Caco-2 (cell line): ENCODE measurements around the gene PCDHB9. TPM values are rescaled to one million over a fixed set of nuclear protein-coding genes. Genes with fewer than 3 reads are reported as not detected.
"Not testable (repeated sequence)": the region's sequence is repeated elsewhere in the genome, so short reads cannot be mapped to it uniquely, and the experiment has no call there.

ENCODE experiments used
- BruUV-seq: library from RNA; stranded (reverse); fragments of 400-500 nt; replicated peaks from 2 replicates; lab custom pipeline; 2021; lab: Mats Ljungman, UMichigan
- CTCF ChIA-PET: fragments of 300-600 bp; sonication (Branson Sonifier 250); formaldehyde crosslinking; loops from one replicate; lab custom pipeline; 2022; ENCODE audit warnings: antibody characterized with exemption; lab: Charles Lee
- POLR2A ChIA-PET: fragments of 300-600 bp; sonication (Branson Sonifier 250); formaldehyde crosslinking; loops from one replicate; lab custom pipeline; 2022; ENCODE audit warnings: antibody characterized with exemption; lab: Charles Lee
- DNase-seq, 2 experiments: peaks; one replicate each; pipeline versions ENCODE4 v3.0.0 to v3.0.0-alpha.2; 2020 to 2022
- H3K27me3 ChIP-seq: replicated peaks from 2 replicates; pipeline ENCODE4 v1.6.0; 2011; ENCODE audit warnings: low read length; ENCODE audit not compliant: control insufficient read depth, insufficient read depth
- H3K36me3 ChIP-seq: 2 replicates; pipeline ENCODE4 v1.5.1; 2011; ENCODE audit warnings: low read length; ENCODE audit not compliant: control insufficient read depth, insufficient read depth
- H3K4me1 ChIP-seq: fragments of 250-450 bp; sonication (Bioruptor Pico); 2 replicates; pipeline ENCODE4 v1.5.1; 2020; ENCODE audit warnings: mild to moderate bottlenecking
- H3K4me3 ChIP-seq: 2 replicates; pipeline ENCODE4 v1.5.1; 2011; ENCODE audit warnings: low read depth, mild to moderate bottlenecking, control low read depth, low read length
- H3K9me3 ChIP-seq: fragments of 250-450 bp; sonication (Bioruptor Pico); 2 replicates; pipeline ENCODE4 v1.5.1; 2020; ENCODE audit warnings: mild to moderate bottlenecking, moderate library complexity
- H3K27ac Mint-ChIP-seq: one replicate; pipeline ENCODE4 v1.8.0; 2022; ENCODE audit warnings: mixed read lengths; ENCODE audit not compliant: unreplicated experiment
- H3K27me3 Mint-ChIP-seq: one replicate; pipeline ENCODE4 v1.8.0; 2022; ENCODE audit warnings: mixed read lengths; ENCODE audit not compliant: insufficient read depth, unreplicated experiment
- H3K36me3 Mint-ChIP-seq: one replicate; pipeline ENCODE4 v1.8.0; 2022; ENCODE audit warnings: mild to moderate bottlenecking, mixed read lengths; ENCODE audit not compliant: insufficient read depth, unreplicated experiment
- H3K4me1 Mint-ChIP-seq: one replicate; pipeline ENCODE4 v1.8.0; 2022; ENCODE audit warnings: low read depth, mixed read lengths; ENCODE audit not compliant: unreplicated experiment
- H3K4me3 Mint-ChIP-seq: one replicate; pipeline ENCODE4 v1.8.0; 2022; ENCODE audit warnings: mild to moderate bottlenecking, moderate library complexity, mixed read lengths; ENCODE audit not compliant: unreplicated experiment
- H3K9me3 Mint-ChIP-seq: one replicate; pipeline ENCODE4 v1.8.0; 2022; ENCODE audit warnings: mixed read lengths; ENCODE audit not compliant: unreplicated experiment
- intact Hi-C: fragments of 100-400 bp; cut with micrococcal nuclease; formaldehyde crosslinking; loops from one replicate; pipeline ENCODE4 v1.10.0; 2022; ENCODE audit not compliant: unreplicated experiment
- total RNA-seq: library from RNA; stranded (reverse); gene quantifications from 2 replicates; pipeline ENCODE4 v1.2.3, GENCODE V29; 2022

PCDHB9 gene
- total RNA-seq, 1 experiment from 2014 or later = not detected

DNA sequence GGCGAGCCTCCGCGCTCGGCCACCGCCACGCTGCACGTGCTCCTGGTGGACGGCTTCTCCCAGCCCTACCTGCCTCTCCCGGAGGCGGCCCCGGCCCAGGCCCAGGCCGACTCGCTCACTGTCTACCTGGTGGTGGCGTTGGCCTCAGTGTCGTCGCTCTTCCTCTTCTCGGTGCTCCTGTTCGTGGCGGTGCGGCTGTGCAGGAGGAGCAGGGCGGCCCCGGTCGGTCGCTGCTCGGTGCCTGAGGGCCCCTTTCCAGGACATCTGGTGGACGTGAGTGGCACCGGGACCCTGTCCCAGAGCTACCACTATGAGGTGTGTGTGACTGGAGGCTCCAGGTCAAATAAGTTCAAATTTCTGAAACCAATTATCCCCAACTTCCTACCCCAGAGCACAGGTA is 23.9 kb downstream of the PCDHB9 start:
- POLR2A ChIA-PET, H3K4me3 ChIP-seq, H3K9me3 ChIP-seq, DNase-seq, H3K9me3 Mint-ChIP-seq, H3K27ac Mint-ChIP-seq, CTCF ChIA-PET, H3K27me3 Mint-ChIP-seq, H3K36me3 Mint-ChIP-seq, H3K4me3 Mint-ChIP-seq, H3K4me1 ChIP-seq, H3K36me3 ChIP-seq, intact Hi-C loops, BruUV-seq, H3K4me1 Mint-ChIP-seq, H3K27me3 ChIP-seq: not testable (repeated sequence)

DNA sequence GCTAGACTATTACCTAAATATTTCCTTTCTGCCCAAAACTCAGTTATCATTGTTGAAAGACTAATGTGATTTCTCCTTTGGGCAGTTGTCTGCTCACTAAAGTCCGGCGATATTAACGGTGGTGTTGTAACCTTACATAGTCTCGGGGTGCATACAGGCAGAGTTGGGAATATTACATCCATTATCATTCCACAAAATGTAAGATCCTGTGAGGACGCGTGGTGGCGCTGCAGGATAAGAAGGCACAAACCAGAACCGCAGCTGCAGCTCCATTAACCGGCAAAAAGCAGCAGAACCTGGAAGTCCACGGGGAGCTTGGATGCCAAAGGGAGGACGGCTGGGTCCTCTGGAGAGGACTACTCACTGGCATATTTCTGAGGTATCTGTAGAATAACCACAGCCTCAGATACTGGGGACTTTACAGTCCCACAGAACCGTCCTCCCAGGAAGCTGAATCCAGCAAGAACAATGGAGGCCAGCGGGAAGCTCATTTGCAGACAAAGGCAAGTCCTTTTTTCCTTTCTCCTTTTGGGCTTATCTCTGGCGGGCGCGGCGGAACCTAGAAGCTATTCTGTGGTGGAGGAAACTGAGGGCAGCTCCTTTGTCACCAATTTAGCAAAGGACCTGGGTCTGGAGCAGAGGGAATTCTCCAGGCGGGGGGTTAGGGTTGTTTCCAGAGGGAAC is 26.8 kb downstream of the PCDHB9 start, which contains the start of gene PCDHB13:
Gene PCDHB13, plus strand, starts transcription at position 264 of the 684 bp plus-strand sequence. Its CDS starts 205 bp downstream, at position 469.
- H3K27me3 ChIP-seq, CTCF ChIA-PET, H3K36me3 Mint-ChIP-seq, H3K27ac Mint-ChIP-seq, H3K4me3 ChIP-seq, H3K9me3 ChIP-seq, H3K4me1 ChIP-seq, POLR2A ChIA-PET, BruUV-seq, H3K4me3 Mint-ChIP-seq, H3K4me1 Mint-ChIP-seq, H3K27me3 Mint-ChIP-seq, H3K36me3 ChIP-seq: not testable (repeated sequence)
- DNase-seq = peak in 1 of 2 experiments; percentile 25
- intact Hi-C loops = loop anchor here (2.0 kb wide), 1 partner anchor 35 kb away; no protein-coding TSS in a partner anchor
- peaks cover 16% of the 10 kb centered on the region for H3K9me3 Mint-ChIP-seq

DNA sequence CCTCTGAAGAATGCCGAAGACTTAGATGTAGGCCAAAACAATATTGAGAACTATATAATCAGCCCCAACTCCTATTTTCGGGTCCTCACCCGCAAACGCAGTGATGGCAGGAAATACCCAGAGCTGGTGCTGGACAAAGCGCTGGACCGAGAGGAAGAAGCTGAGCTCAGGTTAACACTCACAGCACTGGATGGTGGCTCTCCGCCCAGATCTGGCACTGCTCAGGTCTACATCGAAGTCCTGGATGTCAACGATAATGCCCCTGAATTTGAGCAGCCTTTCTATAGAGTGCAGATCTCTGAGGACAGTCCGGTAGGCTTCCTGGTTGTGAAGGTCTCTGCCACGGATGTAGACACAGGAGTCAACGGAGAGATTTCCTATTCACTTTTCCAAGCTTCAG is 27.6 kb downstream of the PCDHB9 start:
- DNase-seq, H3K27me3 ChIP-seq, H3K4me3 Mint-ChIP-seq, H3K4me1 Mint-ChIP-seq, H3K27me3 Mint-ChIP-seq, H3K9me3 ChIP-seq, H3K27ac Mint-ChIP-seq, H3K36me3 Mint-ChIP-seq, H3K36me3 ChIP-seq, BruUV-seq, H3K4me3 ChIP-seq, CTCF ChIA-PET, POLR2A ChIA-PET, H3K4me1 ChIP-seq: not testable (repeated sequence)
- intact Hi-C loops = loop anchor here (2.0 kb wide), 1 partner anchor 36 kb away; no protein-coding TSS in a partner anchor
- peaks cover 20% of the 10 kb centered on the region for H3K9me3 Mint-ChIP-seq

DNA sequence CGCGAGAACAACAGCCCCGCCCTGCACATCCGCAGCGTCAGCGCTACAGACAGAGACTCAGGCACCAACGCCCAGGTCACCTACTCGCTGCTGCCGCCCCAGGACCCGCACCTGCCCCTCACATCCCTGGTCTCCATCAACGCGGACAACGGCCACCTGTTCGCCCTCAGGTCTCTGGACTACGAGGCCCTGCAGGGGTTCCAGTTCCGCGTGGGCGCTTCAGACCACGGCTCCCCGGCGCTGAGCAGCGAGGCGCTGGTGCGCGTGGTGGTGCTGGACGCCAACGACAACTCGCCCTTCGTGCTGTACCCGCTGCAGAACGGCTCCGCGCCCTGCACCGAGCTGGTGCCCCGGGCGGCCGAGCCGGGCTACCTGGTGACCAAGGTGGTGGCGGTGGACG is 28.5 kb downstream of the PCDHB9 start:
- H3K27me3 Mint-ChIP-seq, H3K4me3 ChIP-seq, POLR2A ChIA-PET: not testable (repeated sequence)

DNA sequence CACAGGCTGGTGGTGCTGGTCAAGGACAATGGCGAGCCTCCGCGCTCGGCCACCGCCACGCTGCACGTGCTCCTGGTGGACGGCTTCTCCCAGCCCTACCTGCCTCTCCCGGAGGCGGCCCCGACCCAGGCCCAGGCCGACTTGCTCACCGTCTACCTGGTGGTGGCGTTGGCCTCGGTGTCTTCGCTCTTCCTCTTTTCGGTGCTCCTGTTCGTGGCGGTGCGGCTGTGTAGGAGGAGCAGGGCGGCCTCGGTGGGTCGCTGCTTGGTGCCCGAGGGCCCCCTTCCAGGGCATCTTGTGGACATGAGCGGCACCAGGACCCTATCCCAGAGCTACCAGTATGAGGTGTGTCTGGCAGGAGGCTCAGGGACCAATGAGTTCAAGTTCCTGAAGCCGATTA is 29.1 kb downstream of the PCDHB9 start:
- H3K4me3 Mint-ChIP-seq, H3K36me3 ChIP-seq, H3K4me1 Mint-ChIP-seq, POLR2A ChIA-PET, CTCF ChIA-PET, H3K27me3 Mint-ChIP-seq, H3K4me1 ChIP-seq, DNase-seq, BruUV-seq, H3K27me3 ChIP-seq, H3K27ac Mint-ChIP-seq, H3K4me3 ChIP-seq, H3K36me3 Mint-ChIP-seq, intact Hi-C loops, H3K9me3 ChIP-seq: not testable (repeated sequence)
- H3K9me3 Mint-ChIP-seq = peaks cover 33% of the 10 kb centered on the region

More for the DNA sequence above, 28.5 kb downstream of the PCDHB9 start:
- H3K9me3 Mint-ChIP-seq = peaks cover 29% of the 10 kb centered on the region
- H3K4me1 Mint-ChIP-seq, H3K9me3 ChIP-seq, BruUV-seq, H3K4me3 Mint-ChIP-seq, H3K27ac Mint-ChIP-seq, H3K27me3 ChIP-seq, H3K4me1 ChIP-seq, H3K36me3 Mint-ChIP-seq, H3K36me3 ChIP-seq, DNase-seq, CTCF ChIA-PET: not testable (repeated sequence)
- intact Hi-C loops = loop anchor here (2.0 kb wide), 1 partner anchor 37 kb away; no protein-coding TSS in a partner anchor
